ENCODE measurements around the gene IL17RD. TPM values are rescaled to one million over a fixed set of nuclear protein-coding genes. Genes with fewer than 3 reads are reported as not detected.

The IL17RD gene
- total RNA-seq, 1 experiment from 2014 or later, result 31.7 TPM

DNA sequence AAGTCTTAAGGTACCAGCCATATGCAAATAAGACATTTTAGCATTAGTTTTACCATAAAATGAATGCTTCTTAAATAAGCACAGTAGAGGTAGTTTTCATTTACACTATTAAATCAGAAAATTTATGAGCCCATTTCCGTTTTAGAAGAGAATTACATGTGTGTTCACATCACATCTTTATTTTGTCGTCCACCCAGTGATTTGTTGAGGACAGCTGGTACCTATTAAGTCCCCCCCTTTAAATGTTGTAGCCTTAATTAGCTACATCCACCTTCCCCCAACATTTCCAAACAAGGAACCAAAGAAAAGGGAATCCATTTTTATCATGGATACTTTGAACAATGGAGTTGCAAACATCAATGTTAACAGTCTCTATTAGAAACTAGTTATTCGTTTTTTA is 6.8 kb downstream of the IL17RD start:
- Histone ChIP-seq H3K18ac (ENCODE audit: insufficient read length, low read depth, low read length) (no peak overlapping the region), H3K56ac (ENCODE audit: insufficient read length, low read depth, low read length) (no peak overlapping the region), H2AK5ac (ENCODE audit: insufficient read length, low read length) (no peak overlapping the region), H3K4me1 (ENCODE audit: insufficient read depth, low read length) (peaks cover 44% of the 10 kb centered on the region), H4K91ac (ENCODE audit: insufficient read length, low read depth, low read length) (no peak overlapping the region), H3K14ac (ENCODE audit: insufficient read depth, low read length) (no peak overlapping the region), H4K5ac (ENCODE audit: insufficient read length, low read depth, low read length) (no peak overlapping the region), H3K27me3 (ENCODE audit: insufficient read depth, low read length) (no peaks in the 10 kb centered on the region), H2BK5ac (ENCODE audit: insufficient read length, low read length) (no peak overlapping the region), H3K4me2 (ENCODE audit: insufficient read depth, insufficient read length, low read length) (no peak overlapping the region), H2BK20ac (ENCODE audit: low read depth, low read length, poor library complexity, severe bottlenecking) (no peak overlapping the region), H3K9ac (ENCODE audit: extremely low read depth, insufficient read length, low read length) (no peak overlapping the region), H3K9me3 (ENCODE audit: control insufficient read depth, low read depth, low read length) (no peaks in the 10 kb centered on the region), H2BK120ac (ENCODE audit: low read depth, low read length, poor library complexity, severe bottlenecking) (no peak overlapping the region), H3K23me2 (ENCODE audit: insufficient read length, low read depth, low read length, poor library complexity, severe bottlenecking) (no peaks in the 10 kb centered on the region), H3K79me2 (ENCODE audit: insufficient read depth, low read length) (peaks cover 26% of the 10 kb centered on the region; the same call in 1 of the 2 replicates), H2AFZ (ENCODE audit: low read length) (no peak overlapping the region), H3K27ac (ENCODE audit: insufficient read length, low read depth, low read length) (no peak overlapping the region), H3K79me1 (ENCODE audit: insufficient read depth, low read depth, low read length, poor library complexity, severe bottlenecking) (no peaks in the 10 kb centered on the region), H2BK15ac (ENCODE audit: low read depth, low read length) (no peak overlapping the region), H2BK12ac (ENCODE audit: insufficient read length, low read depth, low read length) (no peak overlapping the region), H3K4ac (ENCODE audit: low read depth, low read length) (no peak overlapping the region), H3K23ac (ENCODE audit: insufficient read length, low read depth, low read length) (no peak overlapping the region), H3T11ph (ENCODE audit: low read length) (no peak overlapping the region), H4K20me1 (ENCODE audit: control insufficient read depth, insufficient read depth, insufficient read length) (peaks cover 2% of the 10 kb centered on the region), H4K8ac (replicated peaks; ENCODE audit: insufficient read length, low read depth, low read length) (no peak overlapping the region)
- TF ChIP-seq, protein P1, sequence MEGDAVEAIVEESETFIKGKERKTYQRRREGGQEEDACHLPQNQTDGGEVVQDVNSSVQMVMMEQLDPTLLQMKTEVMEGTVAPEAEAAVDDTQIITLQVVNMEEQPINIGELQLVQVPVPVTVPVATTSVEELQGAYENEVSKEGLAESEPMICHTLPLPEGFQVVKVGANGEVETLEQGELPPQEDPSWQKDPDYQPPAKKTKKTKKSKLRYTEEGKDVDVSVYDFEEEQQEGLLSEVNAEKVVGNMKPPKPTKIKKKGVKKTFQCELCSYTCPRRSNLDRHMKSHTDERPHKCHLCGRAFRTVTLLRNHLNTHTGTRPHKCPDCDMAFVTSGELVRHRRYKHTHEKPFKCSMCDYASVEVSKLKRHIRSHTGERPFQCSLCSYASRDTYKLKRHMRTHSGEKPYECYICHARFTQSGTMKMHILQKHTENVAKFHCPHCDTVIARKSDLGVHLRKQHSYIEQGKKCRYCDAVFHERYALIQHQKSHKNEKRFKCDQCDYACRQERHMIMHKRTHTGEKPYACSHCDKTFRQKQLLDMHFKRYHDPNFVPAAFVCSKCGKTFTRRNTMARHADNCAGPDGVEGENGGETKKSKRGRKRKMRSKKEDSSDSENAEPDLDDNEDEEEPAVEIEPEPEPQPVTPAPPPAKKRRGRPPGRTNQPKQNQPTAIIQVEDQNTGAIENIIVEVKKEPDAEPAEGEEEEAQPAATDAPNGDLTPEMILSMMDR (conservative IDR thresholded peaks at IDR 0.05), result no peak
- Mint-ChIP-seq H3K27ac (no peak overlapping the region), H3K36me3 (ENCODE audit: insufficient read depth in 1 of 3, low read depth in 3 of 3) (peaks cover 0 to 6% (median 3%) of the 10 kb centered on the region in 3 experiments; a peak in 3 of 7 replicates), H3K4me1 (peaks cover 77 to 78% of the 10 kb centered on the region in 2 experiments), H3K9me3 (no peaks in the 10 kb centered on the region), H3K27me3 (ENCODE audit: low read depth) (peaks cover 71% of the 10 kb centered on the region), H3K4me3 (peak overlapping the region in 1 of 2 experiments; percentile 39; a peak in 1 of 5 replicates)
- no peak for DNase-seq
- no CpG with 5 or more reads among the region's 3 CpGs for WGBS (ENCODE audit: extremely low coverage, insufficient read length, low lambda C conversion rate)
